ENCODE data around the gene ATL1.
A peak's percentile ranks its signal among the peaks of the same experiment; 100 is the strongest.

ATL1 gene

GRCh38 chr14:50559990-50560930, at the start of gene ATL1:
ATL1 (plus strand) TSS chr14:50560145; CDS start chr14:50560266, 121 bp downstream.
- no peak for TF ChIP-seq CTCF (IDR thresholded peaks at IDR 0.05; ENCODE audit: control insufficient read depth, insufficient read depth, low read depth, low read length, missing control alignments)
- peak within 1 kb of the TSS; percentile 55 for H3K4me3 ChIP-seq (ENCODE audit: control insufficient read depth, low read depth, low read length)
- peak; percentile 25 for DNase-seq (ENCODE audit: low read depth)

GRCh38 chr14:50510157-50510556, 49.8 kb upstream of the ATL1 start:
- TF ChIP-seq CTCF (IDR thresholded peaks at IDR 0.05; ENCODE audit: control insufficient read depth, insufficient read depth, low read depth, low read length, missing control alignments): no peak
- no peak for DNase-seq (ENCODE audit: low read depth)
- H3K4me3 ChIP-seq (ENCODE audit: control insufficient read depth, low read depth, low read length): no peak overlapping the region

- H3K4me3 ChIP-seq (ENCODE audit: control insufficient read depth, low read depth, low read length): no peak overlapping the region
- no peak for TF ChIP-seq CTCF (IDR thresholded peaks at IDR 0.05; ENCODE audit: control insufficient read depth, insufficient read depth, low read depth, low read length, missing control alignments)
- no peak for DNase-seq (ENCODE audit: low read depth)
Observed at GRCh38 chr14:50512463-50512862, 47.5 kb upstream of the ATL1 start.

- no peak for DNase-seq (ENCODE audit: low read depth)
- no peak overlapping the region for H3K4me3 ChIP-seq (ENCODE audit: control insufficient read depth, low read depth, low read length)
- no peak for TF ChIP-seq CTCF (IDR thresholded peaks at IDR 0.05; ENCODE audit: control insufficient read depth, insufficient read depth, low read depth, low read length, missing control alignments)
Observed at GRCh38 chr14:50516091-50516490, 43.9 kb upstream of the ATL1 start.

GRCh38 chr14:50520947-50521815, 38.8 kb upstream of the ATL1 start:
- DNase-seq (ENCODE audit: low read depth): peak; percentile 42
- no peak overlapping the region for H3K4me3 ChIP-seq (ENCODE audit: control insufficient read depth, low read depth, low read length)
- TF ChIP-seq CTCF (IDR thresholded peaks at IDR 0.05; ENCODE audit: control insufficient read depth, insufficient read depth, low read depth, low read length, missing control alignments): no peak

GRCh38 chr14:50521912-50522341, 38.0 kb upstream of the ATL1 start:
- no peak for TF ChIP-seq CTCF (IDR thresholded peaks at IDR 0.05; ENCODE audit: control insufficient read depth, insufficient read depth, low read depth, low read length, missing control alignments)
- no peak overlapping the region for H3K4me3 ChIP-seq (ENCODE audit: control insufficient read depth, low read depth, low read length)
- DNase-seq (ENCODE audit: low read depth): no peak

All from AG09309 (cell line).